Lung (tissue), 12 donors: Measurements from ENCODE around the gene VSNL1. TPM values are rescaled to one million over a fixed set of nuclear protein-coding genes. Genes with fewer than 3 reads are reported as not detected.

ENCODE experiments used
- ATAC-seq: fragments of 200-7000 bp; cut with Tn5 transposase; one replicate; pipeline ENCODE4 v1.9.1; 2020; ENCODE audit warnings: moderate number of reproducible peaks; ENCODE audit not compliant: insufficient read depth, low FRiP score
- DNase-seq, 3 donors: peaks; one replicate each; pipeline ENCODE4 v3.0.0-alpha.2; 2013 to 2017
- H3K27ac ChIP-seq, 2 donors: one replicate each; pipeline ENCODE4 v1.5.1; 2013; ENCODE audit warnings: mild to moderate bottlenecking in 2 of 2, moderate library complexity in 2 of 2, control low read depth in 1 of 2, inconsistent platforms in 1 of 2, low read depth in 1 of 2, low read length in 1 of 2
- H3K27me3 ChIP-seq, 3 donors: one replicate each; pipeline ENCODE4 v1.5.1; 2013; ENCODE audit warnings: low read length in 2 of 3; ENCODE audit not compliant: control insufficient read depth in 3 of 3, insufficient read depth in 3 of 3
- H3K36me3 ChIP-seq, 4 donors: one replicate each; pipeline ENCODE4 v1.5.1; 2013; ENCODE audit warnings: low read length in 4 of 4, mild to moderate bottlenecking in 1 of 4, moderate library complexity in 1 of 4; ENCODE audit not compliant: control insufficient read depth in 4 of 4, insufficient read depth in 4 of 4
- H3K4me1 ChIP-seq, 5 donors: one replicate each; pipeline ENCODE4 v1.5.1; 2013; ENCODE audit warnings: low read length in 5 of 5, mild to moderate bottlenecking in 2 of 5, moderate library complexity in 1 of 5; ENCODE audit not compliant: control insufficient read depth in 5 of 5, insufficient read depth in 5 of 5
- H3K4me3 ChIP-seq: one replicate; pipeline ENCODE4 v1.5.1; 2013; ENCODE audit warnings: mild to moderate bottlenecking, control low read depth, moderate library complexity
- H3K9ac ChIP-seq, 2 donors: one replicate each; pipeline ENCODE4 v1.5.1; 2013; ENCODE audit warnings: low read length in 2 of 2, control low read depth in 1 of 2; ENCODE audit not compliant: insufficient read depth in 1 of 2
- H3K9me3 ChIP-seq, 4 donors: one replicate each; pipeline ENCODE4 v1.5.1; 2013; ENCODE audit warnings: low read length in 3 of 4, mild to moderate bottlenecking in 1 of 4, moderate library complexity in 1 of 4; ENCODE audit not compliant: control insufficient read depth in 4 of 4, insufficient read depth in 3 of 4
- CTCF ChIP-seq: IDR thresholded peaks from 2 replicates; pipeline ENCODE4 v1.5.1; 2012; ENCODE audit warnings: mild to moderate bottlenecking; ENCODE audit errors: control extremely low read depth, extremely low read depth
- WGBS, 2 donors: extraction: QIAGEN DNeasy Blood & Tissue Kit; methylation state at CpG; one replicate each; pipeline ENCODE4 v1.1.7; 2013; 5-methylcytosine and 5-hydroxymethylcytosine counted together
- polyA plus RNA-seq, 2 donors: library from polyadenylated mRNA; stranded (reverse); fragments of 200-250 nt; gene quantifications; one replicate each; pipeline ENCODE4 v1.2.1, GENCODE V29; 2013
- total RNA-seq, 2 donors: library from RNA; depleted of rRNA in 1 of 2; stranded (reverse); fragments of >200 nt in 1 of 2; gene quantifications; one replicate each; pipeline ENCODE4 v1.2.1, GENCODE V29; 2014 to 2021
- donor health status: control.
- donor health status: control.
- donor health status: Bipolar disorder and iron deficiency.
- donor health status: healthy.
- donor health status: DM: yes; HTN: yes; CAD: no.

The VSNL1 gene
- total and polyA plus RNA-seq, 4 donors = 0.87 to 6.9 (median 1.5) TPM

GRCh38 chr2:17518212-17519154, 22.0 kb upstream of the VSNL1 start, which contains the start of gene RAD51AP2:
Gene RAD51AP2, minus strand, starts transcription at chr2:17518440. Its CDS starts 25 bp downstream, at chr2:17518415.
- H3K4me3 ChIP-seq = peak within 1 kb of the TSS; percentile 39
- H3K4me1 ChIP-seq = peaks cover 0 to 20% (median 0%) of the 10 kb centered on the region in 5 donors
- peak within 1 kb of the TSS; percentile 53 to 88 for H3K27ac ChIP-seq
- no peaks in the 10 kb centered on the region for H3K9me3 ChIP-seq
- no peaks in the 10 kb centered on the region for H3K36me3 ChIP-seq
- ATAC-seq (peak; percentile 100), DNase-seq (peak; percentile 90 to 92 (median 92))
- 5% methylated on average over 37 to 38 of the region's 38 CpGs for WGBS, 2 donors
- peak within 1 kb of the TSS; percentile 61 to 66 for H3K9ac ChIP-seq
- TF ChIP-seq CTCF = no peak
- H3K27me3 ChIP-seq = no peaks in the 10 kb centered on the region

GRCh38 chr2:17519486-17519885, 21.0 kb upstream of the VSNL1 start:
- no peak overlapping the region for H3K9ac ChIP-seq
- peaks cover 0 to 20% (median 0%) of the 10 kb centered on the region in 5 donors for H3K4me1 ChIP-seq
- H3K27me3 ChIP-seq = no peaks in the 10 kb centered on the region
- no peak for TF ChIP-seq CTCF
- DNase-seq (peak in 2 of 3 donors; percentile 64 to 67), ATAC-seq (no peak)
- no peak overlapping the region for H3K27ac ChIP-seq
- H3K4me3 ChIP-seq = no peak overlapping the region
- no peaks in the 10 kb centered on the region for H3K36me3 ChIP-seq
- no peaks in the 10 kb centered on the region for H3K9me3 ChIP-seq

GRCh38 chr2:17520761-17521160, 19.7 kb upstream of the VSNL1 start:
- Histone ChIP-seq H3K4me1 (peaks cover 0 to 20% (median 0%) of the 10 kb centered on the region in 5 donors), H3K9me3 (no peaks in the 10 kb centered on the region), H3K36me3 (no peaks in the 10 kb centered on the region), H3K27me3 (no peaks in the 10 kb centered on the region), H3K4me3 (no peak overlapping the region), H3K9ac (no peak overlapping the region), H3K27ac (no peak overlapping the region)
- no peak for TF ChIP-seq CTCF
- 51 to 62% methylated on average over 2 of the region's 2 CpGs for WGBS, 2 donors
- no peak for ATAC-seq
- DNase-seq = no peak
